GM21423 (cell line): ENCODE measurements around the gene HOXA13.

Experiments used
- ATAC-seq: cut with Tn5 transposase; IDR thresholded peaks from one replicate; pipeline ENCODE4 v1.9.1; 2021; ENCODE audit warnings: mild to moderate bottlenecking, moderate library complexity; ENCODE audit not compliant: unreplicated experiment

Gene HOXA13

DNA sequence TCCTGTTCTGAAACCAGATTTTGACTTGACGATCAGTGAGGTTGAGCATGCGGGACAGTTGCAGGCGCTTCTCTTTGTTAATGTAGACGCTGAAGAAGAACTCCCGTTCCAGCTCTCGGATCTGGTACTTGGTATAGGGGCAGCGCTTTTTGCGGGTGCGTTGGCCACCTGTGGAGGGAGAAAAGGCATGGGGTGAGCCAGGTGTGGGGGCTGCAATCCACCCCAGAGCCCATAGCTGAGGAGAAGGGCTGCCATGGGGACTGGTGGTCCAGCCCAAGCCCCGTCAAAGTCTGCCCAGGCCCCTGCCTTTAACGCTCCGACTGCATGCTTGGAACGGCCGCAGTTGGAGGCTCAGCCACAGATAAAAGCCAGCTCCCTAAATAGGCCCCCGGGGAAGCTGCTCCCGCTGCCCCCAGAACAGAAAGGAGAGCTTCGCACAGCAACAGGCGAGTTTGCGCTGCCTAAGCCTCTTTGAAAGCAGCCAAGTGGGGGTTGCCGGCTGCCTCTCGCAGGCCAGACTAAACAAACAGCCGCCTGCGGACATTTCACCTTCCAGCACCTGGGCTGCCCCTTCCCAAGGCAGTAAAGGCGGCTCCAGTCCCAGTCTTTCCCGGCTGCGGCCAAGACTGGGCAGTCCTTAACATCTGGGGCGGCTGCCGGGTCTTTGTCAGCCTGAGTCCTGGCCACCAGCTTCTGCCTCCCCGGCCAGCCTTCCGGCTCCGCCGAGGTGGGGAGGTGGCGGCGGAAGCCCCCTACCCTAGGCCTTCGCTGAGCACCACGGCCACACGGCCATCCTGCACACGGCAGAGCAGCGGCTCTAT is 16.8 kb downstream of the HOXA13 start:
- ATAC-seq: no peak

DNA sequence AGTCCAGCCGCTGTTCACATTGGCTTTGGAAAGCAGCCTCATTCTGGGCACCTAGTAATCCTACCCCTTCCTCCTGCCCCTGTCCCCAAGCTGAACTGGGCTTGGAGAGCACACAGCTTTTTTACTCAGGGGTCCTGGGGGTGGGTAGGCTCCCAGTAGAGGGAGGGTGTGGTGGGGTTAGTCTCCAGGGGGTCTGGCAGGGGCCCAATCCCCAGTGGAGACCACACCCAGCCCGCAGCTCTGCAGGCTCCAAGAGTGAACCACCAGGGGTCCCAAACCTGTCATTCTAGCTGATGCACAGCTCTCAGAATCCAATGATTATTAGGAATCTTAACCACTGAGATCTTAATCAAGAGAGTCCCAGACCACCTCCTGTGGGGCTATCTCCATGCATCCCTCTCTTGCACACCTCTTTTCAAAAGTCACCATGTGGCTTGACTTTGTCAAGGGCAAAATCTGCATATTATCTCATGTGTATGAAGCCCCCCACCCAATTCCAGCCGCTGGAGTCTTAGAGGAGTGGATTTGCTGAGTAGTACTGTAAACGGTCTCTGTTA is 17.5 kb downstream of the HOXA13 start:
- no peak for ATAC-seq

DNA sequence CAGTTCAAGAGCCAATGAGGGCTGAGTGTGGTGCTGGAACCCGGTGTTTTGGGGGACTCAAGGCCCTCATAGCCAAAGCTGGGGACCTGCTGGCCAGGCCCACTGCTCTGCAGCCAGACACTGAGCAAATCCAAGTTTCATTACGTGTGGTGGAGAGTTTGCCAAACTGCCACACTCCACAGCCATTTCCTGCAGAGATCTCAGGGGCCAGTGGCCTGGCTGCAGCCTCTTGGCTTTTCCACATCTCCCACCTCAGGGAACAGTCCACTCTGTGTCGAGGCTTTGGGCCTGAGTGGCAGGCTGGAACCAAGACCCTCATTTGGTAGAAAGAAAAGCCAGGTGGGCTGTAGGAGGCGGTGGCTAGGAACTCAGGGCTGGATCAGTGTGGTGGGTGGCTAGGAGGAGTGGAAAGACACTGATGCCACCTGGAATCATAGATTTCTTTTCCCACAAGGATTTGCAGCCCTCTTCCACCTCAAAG is 18.1 kb downstream of the HOXA13 start:
- no peak for ATAC-seq

DNA sequence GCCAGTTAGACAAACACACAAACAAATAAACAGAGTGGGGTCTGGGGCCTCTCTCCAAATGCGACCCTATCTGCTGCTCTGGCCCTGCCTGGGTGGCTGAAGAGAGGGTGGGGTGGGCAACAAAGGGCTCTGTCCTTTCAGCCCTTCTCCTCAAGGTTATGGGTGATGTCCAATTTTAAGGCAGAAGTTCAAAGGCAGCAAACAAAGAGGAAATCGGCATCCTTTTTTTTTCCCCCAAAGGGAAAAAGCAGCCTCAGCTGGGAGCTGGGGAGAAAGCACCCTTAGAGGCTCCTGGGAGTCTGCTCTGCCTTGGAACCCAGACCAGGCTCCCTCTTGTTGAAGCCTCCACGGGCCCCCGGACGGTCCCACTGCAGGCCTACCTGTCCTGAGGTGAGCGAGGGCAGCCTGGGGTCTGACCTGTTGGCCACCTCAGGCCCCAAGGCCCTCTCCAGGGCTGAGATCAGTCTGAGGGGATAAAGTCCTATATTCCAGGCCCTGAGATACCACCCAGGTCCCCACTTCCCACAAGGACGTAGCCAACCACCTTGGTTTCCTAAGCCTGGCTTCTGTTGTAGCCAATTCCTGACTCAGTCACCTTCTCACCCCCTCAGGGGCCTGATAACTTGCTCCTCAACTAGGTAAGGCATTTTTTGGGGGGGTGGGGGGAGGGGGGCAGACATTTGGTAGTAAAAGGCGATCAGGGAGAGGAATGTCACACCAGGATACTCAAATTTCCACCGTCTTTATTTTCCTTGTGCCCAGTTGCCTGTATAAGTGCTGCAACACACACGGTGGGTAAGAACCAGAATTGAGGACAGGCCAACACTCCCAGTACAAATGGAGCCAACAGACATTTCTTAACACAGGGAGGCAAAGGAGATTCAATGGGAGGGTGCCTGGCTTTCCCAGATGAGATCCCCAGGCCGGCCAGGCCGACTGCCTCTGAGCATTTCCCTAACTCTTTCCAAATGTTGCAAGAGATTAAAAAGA is 19.2 kb downstream of the HOXA13 start:
- no peak for ATAC-seq

DNA sequence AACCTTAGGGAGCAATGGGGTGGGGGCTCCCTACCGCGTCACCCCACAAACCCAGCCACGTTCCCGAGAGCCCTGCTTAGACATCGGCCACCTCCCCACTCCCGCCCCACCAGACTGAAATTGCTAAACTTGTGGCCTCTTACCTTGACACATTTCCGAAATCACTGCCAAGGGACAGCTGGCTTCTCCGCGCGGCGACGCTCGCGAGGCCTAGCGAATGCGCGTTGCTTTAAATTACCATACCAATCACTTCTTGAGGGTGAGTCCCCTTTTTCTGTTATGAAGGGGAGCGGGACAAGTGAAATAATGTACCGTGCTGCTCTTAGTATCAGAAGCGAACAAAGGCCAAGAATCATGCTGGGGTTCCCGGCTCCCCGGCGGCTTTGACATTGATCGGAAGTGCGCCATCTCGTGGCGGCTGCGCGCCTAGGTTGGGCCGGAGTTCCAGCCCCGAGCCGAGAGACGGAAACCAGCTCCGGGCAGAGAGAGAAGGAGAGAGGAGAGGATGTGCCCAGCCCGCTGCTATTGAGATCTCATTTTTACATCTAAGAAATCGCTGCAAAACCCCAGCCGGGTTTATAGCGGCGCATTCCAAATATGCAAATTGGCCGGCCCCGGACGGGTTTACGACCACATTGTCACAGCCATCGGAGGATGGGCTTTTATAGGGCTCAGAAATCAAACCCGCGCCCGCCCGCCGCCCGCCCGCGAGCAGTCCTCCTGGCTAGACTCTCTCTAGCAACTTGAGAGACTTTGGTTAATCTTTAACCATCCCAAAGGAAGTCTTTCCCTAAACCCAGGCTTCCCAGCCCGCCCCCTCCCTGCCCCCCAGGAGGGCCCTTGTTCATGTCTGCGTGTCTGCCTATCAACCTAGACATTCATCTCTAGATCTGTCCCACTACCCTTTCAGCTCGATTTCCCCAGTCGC is 20.1 kb downstream of the HOXA13 start:
- ATAC-seq: no peak

DNA sequence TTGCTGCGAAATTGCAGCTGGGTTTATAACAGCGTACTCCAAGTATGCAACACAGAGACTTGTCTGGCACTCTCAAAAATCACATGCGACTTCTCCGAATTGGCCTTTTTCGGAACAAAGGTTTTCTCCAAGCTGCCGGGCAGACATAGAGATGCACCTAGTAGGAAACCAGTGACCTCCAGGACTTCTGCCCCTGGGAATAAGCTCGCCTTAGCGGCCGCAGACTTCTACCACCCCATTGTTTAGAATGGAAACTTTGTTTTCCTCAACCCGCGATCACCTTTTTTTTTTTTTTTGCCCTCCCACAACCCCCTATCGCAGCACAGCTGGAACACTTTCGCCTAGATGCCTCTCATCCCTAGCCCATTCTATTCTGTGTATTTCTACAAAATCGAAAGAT is 20.9 kb downstream of the HOXA13 start:
- ATAC-seq: no peak

DNA sequence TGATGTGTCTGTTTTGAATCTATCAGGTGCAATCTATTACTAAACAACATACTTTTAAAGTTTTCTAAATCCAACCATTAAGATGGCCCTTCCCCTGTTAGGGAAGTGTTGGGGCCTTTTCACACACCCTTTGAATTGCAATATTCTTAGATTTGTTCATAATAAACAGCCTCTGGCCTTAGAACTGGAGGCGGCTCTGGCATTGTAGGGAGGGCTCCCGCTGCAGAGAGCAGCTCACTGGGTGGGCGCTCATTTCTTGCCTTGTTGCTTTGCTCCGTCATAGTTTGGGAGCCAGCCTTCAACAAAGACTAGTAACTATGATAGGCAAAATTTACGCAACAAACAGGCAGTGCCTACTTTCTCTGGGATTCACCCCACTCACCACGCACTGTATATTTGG is 21.5 kb downstream of the HOXA13 start:
- ATAC-seq: no peak

DNA sequence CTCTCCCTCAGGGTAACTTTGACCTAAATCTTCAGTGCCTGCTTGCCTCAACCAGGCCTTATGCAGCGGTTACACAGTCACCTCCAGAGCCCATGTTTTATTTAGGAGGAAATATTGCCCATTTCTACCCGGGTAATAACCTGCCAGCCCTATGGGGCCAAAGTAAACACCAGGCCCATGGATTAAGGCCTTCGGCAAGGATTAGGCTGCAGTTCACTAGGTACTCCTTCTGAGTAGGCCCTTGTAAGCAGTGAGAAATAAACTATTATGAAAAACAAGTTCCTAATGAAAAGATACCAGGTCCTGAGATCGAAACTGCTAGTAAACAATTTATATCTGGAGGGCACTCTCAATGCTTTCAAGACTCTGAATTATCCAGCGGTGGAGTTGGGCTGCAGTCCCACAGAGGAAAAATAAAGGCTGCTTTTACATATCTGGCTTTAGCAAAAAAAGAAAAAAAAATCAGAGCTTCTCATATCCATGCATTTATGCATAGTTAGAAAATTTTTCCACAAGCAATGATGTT is 22.0 kb downstream of the HOXA13 start:
- ATAC-seq: no peak

DNA sequence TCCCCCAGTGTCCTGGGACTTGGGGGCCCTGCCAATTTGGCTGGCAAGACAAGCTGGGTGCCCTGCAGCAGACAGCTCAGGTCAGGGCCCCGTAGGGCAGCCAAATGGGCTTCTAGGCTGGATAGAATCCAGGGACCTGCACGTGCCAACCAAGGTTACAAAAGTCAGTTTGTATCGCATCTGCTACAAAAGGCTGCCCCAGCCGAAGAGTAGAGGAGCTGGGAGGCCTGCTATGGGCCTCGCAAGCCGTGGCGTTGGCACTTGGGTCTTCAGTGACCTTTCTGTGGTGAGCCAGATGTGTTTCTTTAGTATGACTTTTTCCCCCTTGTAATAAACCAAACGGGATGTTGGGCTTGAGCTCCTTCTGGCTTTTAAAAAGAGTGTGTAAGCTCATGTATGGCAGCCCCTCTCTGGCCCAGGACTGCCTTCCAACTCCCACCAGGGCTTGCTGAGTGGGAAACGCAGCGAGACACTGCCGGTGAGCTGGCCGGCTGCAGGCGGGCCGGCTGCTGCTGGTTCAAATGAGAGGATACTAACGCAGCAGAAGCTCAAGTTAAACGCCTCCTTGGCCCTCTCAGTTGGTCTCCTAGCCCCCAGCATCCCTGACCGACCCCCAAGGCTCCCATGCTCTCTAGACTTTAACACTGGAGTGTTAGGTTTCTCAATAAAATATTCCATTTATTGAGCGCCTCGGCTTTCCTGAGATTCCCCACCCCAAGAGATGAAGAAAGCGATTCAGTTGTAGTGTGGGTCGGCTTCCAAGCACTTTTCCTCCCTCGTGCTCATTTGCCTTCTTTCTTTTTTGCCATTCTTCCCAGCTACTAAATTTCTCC is 22.7 kb downstream of the HOXA13 start:
- no peak for ATAC-seq

DNA sequence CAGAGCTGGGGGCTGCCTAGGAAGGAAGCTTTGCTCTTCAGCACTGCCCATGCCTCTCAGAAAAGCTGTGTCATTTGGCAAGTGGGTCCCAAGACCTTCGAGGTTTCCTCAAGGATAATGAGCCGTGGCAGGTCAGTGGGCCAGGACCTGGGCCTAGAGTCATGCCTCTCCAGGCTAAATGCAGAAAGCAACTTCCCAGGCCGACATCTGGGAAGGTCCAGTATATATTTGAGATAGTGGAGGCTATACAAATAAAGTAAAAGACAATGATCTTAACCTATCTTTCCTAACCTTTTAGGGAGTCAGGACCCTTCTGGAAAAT is 23.4 kb downstream of the HOXA13 start:
- ATAC-seq: no peak

DNA sequence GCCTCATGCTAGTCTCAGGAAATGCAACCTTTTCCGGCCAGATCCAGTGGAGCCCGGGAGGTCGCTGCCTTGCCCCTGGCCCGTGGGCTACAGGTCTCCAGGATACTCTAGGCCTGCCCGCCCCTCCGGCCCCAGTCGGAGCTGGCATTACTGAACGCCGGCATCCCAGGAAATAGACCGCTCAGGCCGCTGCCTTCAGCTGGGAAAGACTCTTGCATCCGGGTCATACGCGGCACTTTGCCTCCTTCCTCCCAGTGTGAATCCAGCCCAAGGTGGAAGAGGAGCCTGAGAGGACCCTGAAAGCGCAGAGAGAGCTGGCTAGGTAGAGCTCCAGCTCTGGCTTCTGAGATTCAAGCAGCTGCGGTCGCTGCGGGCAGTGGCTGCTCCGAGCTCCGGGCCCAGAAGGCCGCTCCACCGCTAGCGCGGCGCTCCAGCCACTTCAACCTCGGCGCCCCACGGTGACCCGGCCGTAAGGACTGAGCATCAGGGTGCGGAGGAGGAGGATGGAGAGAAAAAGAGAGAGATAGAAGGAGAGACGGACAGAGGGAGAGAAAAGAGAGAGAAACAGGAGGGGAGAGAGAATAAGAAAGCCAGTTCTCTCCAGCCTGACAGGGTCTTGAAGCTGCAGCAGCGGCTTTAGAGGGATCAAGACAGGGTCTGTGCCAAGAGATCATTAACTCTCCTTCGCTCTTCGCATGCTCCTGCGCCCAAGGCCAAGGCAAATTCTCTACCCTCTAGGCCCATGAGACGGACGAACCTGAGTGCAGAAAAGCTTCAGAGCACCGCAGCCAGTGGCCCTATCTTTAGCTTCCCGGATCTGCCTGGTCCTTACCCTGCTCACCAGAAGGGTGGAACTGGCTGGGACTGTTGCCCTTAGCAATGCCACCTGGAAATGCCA is 24.0 kb downstream of the HOXA13 start:
- no peak for ATAC-seq

DNA sequence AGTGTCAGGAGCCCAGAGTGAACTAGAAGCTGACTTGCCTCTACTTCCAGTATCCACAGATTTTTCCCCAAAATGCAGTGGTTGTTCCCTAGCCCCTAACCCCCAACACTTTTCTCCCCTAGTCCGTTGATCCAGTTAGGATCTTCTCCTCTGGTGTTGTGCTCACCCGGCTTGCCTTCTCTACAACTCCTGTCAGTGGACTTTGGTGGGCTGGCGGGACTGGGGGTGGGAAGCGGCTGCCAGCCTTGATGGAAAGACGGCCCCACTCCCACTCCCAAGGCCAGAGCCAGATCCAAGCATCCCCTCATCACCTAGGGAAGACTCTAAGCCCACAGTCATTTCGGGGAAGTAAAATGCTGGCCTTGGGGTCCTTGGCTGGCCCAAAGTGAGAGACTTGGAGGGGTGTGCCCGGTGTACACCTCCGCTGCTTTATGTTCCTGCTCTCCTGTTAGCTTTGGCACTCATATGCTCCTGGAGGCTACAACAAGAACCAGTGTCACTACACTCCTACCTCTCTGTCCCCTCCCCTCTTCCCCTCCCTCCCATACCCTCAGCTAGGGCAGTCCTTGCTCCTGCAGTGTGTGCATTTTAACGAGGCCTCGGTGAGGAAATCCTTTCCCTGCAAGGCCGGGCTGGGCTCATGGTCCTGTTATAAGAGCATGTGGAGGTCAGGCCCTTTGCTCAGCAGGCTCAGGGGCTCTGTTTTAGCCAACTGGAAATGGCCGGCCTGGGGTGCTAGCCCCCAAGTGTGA is 24.8 kb downstream of the HOXA13 start:
- no peak for ATAC-seq

DNA sequence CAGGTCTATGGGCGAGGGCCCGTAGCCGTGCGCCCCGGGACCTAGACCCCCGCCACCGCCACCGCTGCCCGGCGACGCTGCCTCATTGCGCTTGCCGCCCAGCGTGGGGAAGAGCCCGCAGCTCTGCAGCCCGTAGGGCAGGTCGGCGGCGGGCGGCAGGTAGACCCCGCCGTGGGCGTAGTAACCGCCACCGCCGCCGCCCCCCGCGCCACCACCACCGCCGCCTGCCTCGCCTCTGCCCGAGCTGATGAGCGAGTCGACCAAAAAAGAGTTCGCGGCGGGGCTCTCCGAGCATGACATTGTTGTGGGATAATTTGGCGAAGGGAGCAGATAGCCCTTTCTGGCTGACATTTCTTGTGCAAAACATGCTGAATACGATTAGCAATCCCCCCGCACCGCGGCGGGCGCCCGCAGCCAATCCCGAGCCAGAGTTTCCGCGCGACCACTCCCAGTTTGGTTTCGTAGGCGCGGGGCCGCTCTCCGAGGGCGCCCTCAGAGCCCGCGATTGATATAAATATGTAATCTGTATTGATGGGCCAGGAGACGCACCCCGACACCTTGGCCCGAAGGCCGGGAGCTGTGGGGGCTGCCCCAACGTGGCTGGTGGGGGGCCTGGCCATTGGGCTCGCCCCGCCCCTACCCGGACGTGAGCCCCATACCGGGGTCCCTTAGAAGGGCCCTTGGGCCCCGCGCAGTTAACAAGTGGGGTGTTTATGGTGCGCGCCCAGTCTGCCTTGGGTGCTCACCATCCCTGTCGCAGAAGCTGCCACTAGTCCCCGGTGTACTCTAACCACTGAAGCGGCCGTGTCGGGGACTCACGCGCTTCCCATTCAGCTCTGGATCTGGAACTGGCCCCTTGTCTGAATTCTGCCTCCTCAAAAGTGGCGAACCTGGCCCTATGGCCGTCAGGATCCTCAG is 25.7 kb downstream of the HOXA13 start, which contains the start of gene HOXA10:
Gene HOXA10 (minus strand): TSS at position 365 of the 918 bp plus-strand sequence. CDS start 14 bp downstream, at position 351.
- ATAC-seq: no peak

DNA sequence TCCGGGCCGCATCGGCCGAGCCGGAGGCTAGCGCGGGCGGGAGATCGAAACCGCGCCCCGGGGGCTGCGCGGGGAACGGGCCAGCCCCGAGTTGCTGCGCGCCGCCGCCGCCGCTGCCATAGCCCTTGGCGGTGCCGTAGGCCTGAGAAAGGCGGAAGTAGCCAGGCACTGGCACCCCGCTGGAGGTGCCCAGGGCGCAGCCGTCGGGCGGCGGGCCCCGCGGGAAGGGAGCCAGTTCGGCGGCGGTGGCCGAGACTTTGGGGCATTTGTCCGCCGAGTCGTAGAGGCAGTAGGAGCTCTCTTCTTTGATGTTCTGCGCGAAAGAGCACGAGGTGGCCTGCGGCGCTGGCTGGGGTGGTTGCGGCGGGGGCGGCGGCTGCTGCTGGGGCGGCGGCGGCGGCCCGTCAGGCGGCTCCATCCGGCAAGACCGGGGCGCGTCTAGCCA is 26.4 kb downstream of the HOXA13 start:
- no peak for ATAC-seq

DNA sequence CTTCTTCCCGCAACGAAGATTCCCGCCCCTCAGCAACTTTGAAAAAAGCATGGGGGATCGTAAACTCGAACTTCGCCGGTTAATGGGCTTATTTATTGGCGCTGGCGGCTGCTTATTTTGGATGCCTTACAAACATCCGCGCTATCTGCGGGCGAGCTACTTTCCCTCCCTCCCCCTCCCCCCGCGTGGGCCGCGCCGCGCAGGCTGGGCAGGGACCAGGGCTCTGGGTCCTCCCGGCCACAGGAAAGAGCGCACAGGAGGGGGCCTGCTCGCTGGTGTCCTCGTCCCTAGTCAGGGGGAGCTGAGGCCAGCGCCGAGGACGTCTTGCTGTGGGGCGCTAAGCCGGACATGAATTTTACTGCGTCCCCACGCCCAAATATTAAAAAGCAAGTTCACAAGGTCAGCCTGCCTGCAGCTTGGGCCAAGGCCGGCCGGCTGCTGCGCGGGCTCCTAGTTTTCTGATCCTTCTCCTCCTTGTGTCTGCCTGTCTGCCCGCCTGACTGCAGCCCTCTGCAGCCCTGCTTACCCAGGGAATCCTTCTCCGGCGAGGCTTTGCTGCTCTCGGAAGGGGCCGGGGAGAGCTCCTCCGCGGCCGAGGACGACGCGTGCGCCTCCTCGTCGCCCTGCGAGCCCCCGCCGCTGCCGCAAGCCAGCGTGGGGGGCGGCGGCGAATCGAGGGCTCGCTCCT is 26.9 kb downstream of the HOXA13 start:
- no peak for ATAC-seq

DNA sequence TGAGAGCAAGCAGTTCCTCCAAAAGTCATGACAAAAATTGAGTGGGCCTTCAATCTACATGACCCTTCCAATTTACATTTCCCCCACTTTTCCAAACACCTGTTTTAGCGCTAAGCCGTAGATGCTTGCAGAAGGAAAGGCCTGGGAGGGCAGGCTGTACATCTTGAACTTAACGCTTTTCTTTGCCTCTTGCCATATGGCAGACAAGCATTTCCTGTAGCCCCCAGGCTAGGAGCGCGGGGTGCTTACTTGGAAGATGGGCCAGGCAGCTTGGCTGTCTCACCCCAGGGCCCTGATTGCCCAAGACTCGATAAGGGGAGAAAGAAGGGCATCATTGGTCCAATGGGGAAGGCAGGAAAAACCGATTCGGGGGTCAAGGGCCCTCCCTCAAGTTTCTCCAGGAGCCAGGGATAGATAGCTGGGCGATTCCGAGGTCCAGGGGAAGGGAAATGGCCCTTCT is 27.5 kb downstream of the HOXA13 start:
- ATAC-seq: no peak
